GM21447 (cell line): ENCODE data around the gene SLBP.
A peak's percentile ranks its signal among the peaks of the same experiment; 100 is the strongest.

ENCODE experiments used
- ATAC-seq: cut with Tn5 transposase; IDR thresholded peaks from one replicate; pipeline ENCODE4 v1.9.1; 2021; ENCODE audit not compliant: unreplicated experiment

SLBP gene

DNA sequence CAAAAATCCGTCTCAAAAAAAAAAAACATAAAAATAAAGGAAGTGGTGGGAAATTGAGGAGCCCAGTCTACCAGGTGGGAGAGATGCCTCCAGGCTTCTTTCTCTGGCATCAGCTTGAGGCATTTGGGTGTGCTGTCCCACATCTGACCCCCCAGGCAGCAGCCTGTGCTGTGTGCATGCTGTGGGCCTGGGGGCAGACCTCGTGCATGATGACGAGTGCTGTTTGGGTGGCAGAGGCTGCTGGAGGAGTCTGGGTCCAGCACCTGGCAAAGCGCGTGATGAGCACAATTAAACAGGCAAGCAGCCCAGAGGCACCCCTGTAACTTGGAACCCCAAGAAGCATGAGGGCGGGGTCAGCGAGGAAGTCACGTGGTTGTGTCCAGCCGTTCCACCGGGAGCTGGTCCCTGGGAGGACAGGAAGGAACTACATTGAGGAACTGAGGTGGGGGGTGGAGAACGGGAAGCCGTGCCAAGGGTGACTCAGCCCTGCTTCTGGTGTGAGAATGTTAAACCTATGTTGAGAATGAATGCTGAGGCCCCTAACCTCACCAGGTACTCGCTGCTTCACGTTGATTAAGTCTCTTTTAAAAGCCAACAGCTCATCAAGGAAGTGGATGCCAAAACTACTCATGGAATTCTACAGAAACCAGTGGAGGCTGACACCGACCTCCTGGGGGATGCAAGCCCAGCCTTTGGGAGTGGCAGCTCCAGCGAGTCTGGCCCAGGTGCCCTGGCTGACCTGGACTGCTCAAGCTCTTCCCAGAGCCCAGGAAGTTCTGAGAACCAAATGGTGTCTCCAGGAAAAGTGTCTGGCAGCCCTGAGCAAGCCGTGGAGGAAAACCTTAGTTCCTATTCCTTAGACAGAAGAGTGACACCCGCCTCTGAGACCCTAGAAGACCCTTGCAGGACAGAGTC lies 15.3 kb upstream of the SLBP start:
- ATAC-seq: no peak

DNA sequence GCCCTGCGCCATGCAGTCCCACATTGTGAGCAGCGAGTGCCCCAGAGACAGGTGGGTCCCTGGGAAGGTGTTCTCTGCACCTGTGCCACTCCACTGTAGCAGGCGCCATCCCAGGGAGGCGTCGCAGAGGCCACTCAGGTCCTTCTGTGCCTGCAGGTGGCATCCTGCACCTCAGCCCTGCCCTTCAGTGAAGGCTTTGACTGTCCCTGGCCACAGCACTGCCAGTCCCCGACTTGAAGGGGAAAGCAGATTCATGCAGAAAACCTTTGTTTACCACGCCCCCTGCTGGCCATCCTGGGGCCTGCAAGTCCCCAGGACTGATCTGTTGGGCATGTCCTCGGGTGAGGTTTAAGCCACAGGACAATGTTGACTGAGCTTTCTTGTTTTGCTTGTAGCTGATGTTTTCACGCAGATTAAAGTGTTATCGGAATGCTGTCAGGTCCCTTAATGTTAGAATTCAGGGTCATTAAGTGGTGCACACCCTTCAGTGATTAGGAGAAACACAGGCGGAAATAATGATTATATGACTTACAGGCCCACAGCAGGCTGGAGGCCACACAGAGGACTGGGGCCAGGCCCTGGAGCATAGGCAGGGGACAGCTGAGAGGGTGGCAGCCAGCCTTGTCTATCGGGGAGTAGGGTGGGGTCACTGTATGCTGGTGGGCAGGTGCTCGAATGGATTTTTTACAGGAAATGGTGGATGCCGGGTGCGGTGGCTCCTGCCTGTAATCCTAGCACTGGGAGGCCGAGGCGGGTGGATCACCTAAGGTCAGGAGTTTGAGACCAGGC lies 14.2 kb upstream of the SLBP start:
- no peak for ATAC-seq

DNA sequence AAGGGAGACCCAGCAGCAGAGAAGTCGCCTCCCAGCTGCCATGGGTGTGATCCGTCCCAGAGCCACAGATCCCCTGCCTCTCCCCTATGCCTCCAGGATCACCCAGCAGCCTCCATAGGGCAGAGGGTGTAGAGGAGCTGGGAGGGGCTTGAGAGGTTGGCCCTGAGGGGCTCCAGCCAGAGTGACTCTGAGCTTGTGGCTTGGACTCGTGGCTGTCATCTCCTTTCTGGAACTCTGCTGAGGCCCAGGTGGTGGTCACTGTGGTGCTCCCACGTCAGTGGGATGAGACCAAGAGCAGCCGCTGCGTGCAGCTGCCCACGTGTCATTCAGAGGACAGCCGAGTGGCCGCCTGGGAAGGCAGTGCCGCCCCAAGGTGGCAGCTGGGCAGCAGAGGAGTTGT lies 13.4 kb upstream of the SLBP start:
- no peak for ATAC-seq

DNA sequence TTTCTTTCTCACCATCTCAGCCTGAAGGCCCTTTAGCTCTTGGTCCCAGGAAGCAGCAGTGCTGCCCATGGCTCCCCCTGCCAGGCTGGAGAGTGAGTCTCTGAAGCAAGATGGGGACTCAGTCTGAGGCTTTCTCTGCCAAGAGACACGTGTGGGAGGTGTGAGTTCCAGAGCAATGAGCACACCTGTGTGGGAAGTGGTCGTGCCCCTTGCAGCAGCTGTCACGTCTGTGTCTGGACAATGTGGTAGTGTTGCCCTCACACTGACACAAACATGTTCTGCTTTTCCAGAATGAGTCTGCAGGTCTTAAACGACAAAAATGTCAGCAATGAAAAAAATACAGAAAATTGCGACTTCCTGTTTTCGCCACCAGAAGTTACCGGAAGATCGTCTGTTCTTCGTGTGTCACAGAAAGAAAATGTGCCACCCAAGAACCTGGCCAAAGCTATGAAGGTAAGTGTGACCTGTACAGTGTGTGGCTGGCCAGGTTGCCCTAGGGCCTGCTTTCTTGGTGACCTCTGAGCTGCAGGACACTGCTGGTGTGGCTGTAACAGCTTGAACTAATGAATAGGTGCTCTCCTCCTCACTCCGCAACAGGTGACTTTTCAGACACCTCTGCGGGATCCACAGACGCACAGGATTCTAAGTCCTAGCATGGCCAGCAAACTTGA lies 11.1 kb upstream of the SLBP start:
- ATAC-seq: no peak

DNA sequence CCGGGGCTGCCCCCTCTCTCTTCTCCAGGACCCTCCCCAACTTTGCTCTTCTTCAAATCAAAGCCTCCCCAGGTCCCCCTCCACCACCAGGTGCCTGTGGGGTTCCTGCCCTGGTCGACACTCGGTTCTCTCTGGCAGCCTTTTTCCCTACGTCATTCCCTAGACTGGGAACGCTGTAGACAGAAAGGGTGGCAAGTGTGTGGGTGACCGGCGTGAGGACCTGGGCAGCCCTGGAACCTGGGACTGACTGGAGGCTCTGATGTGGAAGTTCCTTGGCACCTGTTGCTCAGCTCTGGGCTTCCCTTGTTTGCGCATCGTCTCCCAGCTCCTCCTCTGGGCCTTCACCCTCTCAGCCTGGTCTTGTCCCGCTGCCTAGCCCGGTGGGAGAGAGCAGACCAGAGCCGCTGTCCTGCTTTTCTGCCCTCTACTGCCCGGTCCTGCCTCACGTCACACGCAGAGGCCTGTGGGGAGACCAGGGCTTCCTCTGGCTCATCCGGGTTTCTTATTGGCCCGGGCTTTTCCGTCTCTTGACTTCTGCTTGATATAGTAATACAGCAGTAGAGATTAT lies 10.5 kb upstream of the SLBP start:
- no peak for ATAC-seq

DNA sequence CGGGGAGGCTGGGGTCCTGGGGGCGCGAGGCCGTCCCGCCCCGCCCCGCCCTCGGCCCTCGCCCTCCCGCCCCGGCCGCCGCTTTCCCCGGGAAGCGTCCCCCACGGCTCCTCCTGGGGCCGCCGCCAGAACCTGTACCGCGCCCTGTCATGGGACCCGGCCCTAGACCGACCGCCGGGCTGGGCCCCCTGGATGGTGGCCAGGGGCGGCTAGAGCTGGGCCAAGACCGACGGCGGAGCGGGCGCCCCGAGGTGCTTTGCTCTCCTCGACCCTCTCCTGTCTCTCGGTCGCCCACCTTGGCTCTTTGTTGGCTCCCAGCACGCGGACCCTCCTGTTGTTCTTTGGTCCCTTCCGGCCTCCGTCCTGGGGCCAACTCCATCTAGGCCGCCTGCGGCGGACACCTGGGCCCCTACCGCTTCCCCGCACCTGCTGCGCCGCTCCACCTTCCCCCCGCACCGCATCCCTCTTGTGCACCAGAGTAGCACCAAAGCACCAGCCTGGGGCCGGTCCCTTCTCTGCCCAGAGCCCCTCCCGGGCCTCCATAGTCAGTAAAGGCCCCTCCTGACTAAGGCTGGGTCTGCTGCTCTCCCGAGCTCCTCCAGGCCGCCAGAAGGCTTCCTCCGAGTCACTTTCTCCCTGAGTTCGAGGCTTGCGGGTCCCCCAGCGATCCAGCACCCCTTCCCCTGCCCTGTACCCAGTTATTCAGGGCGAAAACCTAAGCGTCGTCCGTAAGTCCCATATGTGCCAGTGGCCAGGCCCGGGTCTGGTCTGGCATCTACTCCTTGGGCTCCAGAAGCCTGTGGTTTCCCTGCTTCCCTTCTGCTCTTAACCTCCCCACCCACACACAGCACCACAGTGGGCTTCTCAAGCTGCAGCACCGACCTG lies 9.8 kb upstream of the SLBP start:
- peak; percentile 1 for ATAC-seq

DNA sequence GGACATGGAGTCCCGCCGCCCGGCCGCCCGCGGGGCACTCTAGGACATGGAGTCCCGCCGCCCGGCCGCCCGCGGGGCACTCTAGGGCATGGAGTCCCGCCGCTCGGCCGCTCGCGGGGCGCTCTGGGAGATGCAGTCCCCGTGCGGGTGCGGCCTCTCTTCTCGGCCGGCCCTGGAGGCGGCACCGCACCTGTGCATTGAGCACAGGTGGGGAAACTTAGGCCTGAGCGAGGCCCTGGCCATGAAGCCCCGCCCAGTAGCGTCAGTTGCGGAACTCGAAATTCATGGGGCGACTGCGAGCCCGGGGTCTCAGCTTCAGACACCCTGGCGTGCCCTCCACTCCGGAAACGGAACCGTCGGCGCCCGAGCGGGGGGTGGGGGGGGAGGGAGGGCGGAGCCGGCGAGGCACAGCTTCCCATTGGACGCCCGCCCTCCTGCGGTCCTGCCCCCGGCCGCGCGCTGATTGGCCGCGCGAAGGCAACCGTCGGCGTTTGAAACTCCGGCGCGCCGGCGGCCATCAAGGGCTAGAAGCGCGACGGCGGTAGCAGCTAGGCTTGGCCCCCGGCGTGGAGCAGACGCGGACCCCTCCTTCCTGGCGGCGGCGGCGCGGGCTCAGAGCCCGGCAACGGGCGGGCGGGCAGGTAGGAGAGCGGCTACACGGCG lies 9.0 kb upstream of the SLBP start, which contains the start of the genes TACC3 and TMEM129:
TACC3 (plus strand) TSS at position 519 of the 663 bp plus-strand sequence. CDS start 1,901 bp downstream, outside the sequence.
TMEM129 (minus strand) TSS at position 321 of the 663 bp plus-strand sequence. CDS start 486 bp downstream, outside the sequence.
- peak; percentile 71 for ATAC-seq

DNA sequence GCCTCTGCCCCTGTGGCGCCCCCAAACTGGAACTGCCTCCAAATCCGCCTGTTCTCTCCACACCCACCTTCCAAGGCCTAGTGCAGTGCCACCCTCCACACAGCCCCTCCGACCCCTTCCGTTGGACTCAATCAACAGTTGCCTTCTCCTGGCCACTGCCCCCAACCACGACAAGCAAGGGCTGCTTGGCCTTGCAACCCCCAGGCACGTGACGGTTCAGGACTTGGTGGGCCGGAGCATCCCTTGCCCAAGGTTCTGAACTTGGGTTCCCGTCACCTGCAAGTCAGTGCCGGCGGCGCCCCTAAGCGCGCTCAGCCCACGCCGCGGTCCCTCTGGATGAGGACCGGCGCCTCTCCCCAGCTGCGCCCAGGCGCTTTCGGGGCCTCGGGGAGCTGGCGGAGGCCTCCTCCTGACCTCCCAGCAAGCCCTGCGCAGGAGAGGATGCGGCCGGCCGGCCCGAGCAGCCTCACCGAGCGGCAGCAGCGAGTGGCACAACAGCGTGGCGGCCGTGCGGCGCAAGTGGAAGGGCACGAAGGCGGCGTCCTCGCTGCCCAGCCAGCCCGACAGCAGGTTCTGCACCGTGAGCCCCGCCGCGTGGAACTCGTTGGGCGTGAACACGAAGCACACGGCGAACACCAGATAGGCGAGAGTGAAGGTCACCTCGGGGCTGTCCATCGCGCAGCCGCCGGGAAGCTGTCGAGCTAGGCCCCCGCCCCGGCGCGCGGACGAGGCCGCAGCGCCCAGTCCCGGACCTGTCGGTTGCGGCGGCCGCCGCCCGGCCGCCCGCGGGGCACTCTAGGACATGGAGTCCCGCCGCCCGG lies 8.3 kb upstream of the SLBP start:
- peak; percentile 14 for ATAC-seq

DNA sequence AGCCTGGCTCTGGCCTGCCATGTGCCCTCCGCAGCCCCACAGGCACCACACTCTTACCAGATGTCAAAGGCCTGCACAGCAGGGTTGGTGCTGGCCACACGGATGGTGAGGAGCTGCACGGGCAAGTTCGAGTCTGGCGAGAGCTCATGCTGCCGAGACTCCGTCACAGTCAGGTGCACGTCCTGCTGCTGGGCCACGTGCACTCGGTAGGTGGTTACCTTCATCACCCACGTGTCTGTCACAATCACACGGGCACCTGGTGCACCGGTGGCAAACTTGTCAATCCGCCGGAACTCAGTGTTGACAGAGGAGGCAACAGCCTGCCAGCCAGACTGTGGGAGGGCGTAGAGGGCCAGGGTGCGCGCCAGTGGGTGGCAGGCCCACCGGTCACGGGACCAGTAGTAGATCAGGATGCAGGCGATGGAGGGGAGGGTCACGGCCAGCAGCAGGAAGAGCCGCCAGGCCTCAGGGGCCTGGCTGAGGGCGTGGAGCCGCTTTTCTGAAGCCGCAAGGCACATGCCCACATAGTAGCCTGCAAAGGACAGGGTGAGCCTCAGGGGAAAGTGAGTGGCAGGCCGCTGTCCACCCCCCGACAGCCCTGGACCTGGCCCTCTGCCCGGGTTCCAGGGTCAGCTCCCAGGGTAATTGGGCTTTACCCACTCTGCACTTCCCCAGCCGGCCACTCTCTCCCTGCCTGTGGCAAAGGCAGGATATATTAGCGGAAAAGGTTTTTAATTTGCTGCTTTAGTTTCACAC lies 6.2 kb upstream of the SLBP start:
- no peak for ATAC-seq

DNA sequence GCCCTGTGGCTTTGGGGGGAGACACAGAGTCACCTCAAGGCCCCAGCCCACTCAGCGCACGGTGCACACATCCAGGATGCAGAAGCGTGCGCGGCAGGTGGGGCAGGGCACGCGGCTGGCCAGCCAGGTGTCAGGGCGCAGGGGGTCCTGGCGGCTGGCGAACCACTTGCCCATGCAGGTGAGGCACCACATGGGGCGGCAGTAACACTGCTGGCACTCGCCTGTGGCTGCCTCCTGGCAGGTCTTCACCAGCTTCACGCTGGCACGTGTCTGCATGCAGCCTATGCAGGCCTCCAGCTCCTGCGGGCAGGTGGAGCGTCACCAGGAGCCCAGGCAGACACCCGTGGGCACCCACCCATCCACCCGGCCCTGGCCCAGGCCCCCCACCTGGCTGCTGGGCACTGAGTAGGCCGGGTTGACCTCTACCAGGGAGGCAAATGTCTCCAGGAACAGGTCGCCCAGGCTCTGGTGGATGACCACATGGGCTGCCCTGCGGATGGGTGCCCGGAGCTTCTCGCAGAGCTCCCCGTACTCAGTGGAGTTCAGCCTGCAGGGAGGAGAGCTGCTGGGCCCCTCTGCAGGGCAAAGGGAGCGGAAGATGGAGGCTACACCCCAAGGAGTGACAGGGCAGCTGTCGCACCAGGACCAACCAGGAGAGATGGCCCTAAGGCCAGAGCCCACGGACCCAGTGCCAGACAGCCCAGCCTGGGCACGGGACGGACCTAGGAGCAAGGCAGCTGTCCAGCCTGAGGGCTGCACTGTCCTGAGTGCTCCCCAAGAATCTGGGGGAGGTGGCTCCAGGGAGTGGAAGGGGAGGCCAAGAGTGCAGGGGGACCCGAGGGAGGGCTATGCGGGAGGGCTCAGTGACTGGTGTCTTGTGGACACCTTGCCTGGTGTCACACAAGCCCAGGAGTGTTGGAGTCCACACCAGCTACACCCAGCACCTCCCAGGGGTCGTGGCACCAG lies 5.3 kb upstream of the SLBP start:
- no peak for ATAC-seq

DNA sequence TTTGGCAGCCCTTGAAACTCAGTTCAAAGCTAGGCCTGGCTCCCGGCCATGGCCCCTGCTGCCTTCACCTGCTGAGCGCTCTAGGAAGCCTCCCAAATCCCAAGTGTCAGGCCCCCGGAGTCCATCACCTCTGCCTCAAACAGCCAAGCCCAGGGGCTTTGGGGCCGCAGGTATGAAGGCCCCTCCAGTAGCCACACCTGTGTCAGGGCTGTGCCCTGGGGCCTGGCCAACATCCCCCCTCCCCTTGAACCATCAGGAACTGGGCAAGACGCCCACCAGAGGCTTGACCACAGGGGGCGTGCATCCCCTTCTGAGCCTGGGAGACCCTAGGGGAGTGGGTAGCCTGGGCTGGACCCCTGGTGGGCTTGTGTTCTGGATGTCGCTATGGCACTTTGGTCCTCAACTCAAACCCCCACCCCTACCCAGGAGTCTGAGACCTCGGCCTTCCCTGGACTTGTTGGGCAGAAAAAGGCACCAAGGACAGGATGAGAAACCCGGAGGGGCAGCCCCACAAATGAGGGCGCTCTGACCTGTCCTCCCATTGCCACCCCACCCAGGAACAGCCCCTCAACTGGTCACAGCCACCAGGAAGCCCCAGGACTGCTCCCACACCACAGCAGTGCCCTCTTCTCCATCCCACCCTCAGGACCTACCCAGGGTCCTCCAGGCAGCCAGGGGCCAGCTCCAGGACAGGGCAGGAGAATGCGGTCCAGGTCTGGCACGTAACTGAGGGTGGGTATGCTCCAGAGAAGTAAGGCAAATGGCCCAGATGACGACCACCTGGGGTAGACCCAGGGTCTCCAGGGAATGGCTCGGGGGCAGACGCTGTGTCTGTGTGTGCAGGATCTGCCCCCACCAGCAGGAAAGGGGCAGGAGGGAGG lies 4.2 kb upstream of the SLBP start:
- ATAC-seq: no peak

DNA sequence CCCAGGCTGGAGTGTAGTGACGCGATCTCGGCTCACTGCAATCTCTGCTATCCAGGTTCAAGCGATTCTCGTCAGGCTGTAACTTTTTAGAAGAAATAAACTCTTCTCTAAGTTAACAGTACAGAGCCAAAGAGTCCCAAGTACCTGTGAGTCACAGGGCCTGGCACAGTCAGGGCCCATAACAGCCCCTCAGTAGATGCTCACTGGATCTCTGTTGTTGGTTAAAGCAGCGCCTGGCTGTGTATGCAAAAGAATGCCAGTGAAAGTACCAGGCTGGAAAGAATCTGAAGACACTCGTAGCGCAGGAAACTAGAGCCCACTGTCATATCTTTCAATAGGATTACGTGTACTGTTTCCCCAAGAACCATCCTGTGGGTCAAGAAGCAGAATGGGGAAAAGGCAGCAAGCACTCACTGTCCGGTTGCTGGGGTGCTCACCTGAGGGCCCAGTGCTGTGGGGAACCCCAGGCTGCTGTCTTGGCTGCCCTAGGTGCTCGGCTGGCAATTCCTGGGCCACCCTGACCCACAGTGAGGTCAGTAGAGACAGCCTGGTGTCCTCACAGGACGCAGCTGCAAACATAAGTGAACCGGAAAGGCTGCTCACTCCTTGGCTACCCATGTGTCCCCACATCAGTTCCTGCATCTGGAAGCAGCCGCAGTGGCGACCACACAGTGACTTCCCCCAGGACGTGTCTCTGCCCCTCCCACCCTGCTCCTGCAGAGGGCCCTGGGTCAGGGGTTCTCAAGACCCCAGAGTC lies 3.1 kb upstream of the SLBP start:
- no peak for ATAC-seq

DNA sequence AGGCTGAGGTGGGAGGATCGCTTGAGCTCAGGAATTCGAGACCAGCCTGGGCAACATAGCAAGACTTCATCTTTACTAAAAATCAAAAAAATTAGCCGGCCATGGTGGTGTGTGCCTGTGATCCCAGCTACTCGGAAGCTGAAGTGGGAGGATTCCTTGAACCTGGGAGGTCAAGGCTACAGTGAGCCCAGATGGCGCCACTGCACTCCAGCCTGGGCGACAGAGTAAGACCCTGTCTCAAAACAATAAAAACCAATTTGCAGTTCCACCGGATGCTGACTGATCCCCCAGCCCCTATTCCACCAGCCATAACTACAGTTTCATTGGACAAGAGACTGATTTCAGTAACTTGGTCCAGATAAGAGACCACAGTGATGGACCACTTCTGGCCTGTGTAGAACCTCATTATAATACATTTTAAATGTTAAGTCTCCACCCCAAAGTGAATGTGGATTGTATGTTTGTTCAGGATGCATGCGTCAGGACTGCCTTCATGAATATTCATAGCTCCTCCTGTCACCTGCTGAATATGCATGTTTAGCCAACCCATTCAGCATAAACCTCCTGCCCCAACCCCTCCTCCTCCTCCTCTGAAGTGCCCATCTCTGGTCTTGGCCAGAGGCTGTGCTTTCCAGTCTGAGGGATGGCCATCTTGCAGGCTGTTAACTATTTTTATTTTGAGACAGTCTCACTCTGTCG lies 2.3 kb upstream of the SLBP start:
- ATAC-seq: no peak
